IPS-NIHi7 (cell line): ENCODE measurements around the gene KIAA2012.

ENCODE experiments used
- DNase-seq: peaks from one replicate; pipeline ENCODE4 v3.0.0; 2012; ENCODE audit warnings: mixed read lengths; ENCODE audit errors: extremely low spot score

Gene KIAA2012

DNA sequence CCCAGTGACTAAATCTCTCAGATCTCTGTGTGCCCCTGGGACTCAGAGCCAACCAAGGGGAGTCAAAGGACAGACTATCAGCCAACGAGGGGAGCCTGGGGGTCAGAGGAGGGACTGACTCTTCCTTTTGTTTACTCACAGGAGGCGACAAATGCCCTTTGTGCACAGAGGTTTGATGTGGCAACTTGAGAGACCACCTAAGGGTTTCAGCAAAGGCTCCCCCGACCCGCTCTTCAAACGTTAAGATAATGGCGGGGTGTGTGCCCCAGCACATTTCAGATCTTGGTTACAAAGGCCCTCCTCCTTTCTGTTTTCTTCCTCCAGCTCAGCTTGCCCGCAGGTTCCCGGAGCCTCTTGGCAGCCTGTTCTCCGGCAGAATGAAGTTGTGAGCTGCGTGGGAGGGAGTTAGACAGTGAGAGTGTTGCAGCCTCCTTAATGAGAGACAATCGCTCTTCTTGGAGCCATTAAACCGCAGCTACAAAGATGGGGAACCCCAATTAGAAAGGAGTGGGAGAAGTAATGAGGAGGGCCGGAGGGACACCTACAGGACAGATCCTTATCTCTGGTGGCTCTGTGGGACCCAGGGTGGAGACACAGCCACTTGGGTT is 76.2 kb downstream of the KIAA2012 start:
- DNase-seq: peak; percentile 49

DNA sequence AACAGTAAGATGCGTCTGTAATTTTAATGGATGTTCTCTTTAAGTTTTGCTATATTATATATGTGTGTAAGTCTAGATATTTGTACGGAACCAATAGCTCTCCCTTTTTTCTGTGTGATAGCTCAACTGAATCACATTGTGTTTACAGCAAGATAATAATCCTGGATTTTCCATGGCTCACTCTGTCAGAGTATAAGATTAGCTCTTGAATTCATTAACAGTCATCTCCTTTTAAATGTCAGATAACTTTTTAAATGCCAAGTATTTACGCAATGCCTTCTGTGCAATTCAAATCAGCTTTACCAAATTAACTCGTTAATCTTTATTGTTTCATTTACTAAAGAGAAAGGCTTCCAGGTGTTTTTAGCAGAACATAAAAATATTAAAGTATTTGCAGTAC is 76.9 kb downstream of the KIAA2012 start:
- DNase-seq: no peak

DNA sequence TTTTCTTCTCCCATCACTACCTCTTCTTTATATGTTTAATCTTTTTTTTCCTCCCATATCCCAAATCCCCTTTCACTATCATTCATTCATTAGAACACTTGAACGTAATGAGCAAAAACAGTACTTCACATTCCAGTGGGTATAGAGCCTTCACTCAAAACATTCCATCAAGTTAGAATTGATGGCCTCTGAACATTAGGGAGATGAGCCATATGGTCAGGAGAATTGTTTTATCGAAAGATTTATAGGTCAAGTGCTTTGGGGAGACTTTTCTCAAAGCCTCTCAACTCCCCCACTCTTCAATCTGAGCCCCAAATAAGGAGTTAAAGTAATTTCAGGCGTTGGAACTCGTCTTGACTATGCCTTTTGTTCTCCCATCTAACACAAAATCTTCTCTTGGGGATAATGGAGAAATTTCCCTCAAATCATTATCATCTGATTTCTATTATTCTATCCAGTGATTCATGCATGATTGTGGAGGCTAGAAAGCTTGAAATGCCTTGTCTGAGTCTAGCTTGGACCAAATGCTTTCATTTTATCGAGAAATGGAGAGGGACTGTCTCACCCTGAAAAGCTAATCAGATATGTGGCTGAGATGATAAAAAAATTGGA is 79.2 kb downstream of the KIAA2012 start:
- no peak for DNase-seq

DNA sequence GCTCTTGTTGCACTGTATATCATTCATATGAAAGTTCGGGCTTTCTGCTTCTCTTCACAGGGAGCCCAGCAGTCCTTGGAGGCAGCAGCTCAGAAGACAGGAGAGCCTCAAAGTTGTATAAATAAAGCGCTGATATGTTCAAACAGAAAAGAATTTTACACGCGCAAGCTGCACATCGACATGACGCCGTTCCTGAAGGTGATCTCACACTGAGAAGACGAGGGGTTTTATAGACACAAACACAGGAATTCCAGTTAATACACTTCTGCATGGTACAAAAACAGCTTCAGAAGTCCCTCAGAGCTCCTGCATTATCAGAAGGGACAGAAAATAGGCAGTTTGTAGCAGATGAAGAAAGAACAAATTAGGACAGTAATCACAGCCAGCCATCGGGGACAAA is 81.6 kb downstream of the KIAA2012 start:
- DNase-seq: no peak

DNA sequence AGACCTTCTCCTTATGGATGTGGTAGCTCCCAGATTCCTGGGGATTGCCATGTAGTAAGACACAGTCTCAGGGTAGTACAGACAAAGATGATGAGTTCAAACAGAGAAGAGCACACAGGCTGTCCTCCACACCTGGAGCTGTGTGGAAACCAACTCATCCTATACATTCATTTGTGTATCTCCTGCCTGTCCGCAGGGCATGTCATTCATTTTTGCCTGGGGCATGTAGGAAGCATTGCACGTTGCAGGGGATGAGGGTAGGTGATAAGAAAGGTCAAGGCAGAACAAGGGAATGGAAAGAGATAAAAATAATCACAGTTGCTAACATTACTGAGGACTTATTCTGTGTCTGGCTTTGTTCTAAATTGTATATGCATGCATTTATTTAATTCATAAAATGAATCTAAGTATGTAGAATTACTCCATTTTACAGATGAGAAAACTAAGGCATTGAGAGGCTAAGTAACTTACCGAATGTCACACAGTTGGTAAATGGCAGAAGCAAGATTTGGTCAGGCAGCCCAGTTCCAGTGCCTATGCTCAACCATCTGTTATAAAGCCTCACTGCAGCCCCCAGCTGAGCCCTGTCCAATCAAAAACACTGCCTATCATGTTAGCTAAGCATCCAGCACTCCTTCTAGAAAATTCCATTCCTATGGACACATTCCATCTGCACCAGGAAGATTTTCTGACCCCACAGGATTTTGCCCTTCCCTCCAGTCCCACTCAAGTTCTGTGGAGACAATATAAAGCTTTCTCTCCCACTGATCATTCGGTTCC is 84.3 kb downstream of the KIAA2012 start:
- DNase-seq: no peak

DNA sequence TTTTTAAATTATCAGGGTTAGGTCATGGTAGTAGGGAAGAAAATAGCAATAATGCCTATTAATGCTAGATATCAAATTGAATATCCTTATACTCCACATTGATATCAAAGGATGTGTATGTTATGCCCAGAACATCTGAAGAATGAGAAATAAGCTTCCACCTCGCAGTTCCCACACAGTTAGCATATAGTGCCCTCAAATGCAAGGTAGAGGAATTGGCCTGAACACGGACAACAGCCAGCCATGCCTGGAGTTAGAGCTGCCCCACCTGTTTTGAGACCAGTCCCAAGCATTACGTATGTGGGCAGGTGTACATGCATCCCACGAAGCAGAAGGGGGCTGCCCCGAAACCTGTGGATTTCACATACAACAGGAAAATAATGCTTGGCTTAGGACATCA is 85.7 kb downstream of the KIAA2012 start:
- no peak for DNase-seq

DNA sequence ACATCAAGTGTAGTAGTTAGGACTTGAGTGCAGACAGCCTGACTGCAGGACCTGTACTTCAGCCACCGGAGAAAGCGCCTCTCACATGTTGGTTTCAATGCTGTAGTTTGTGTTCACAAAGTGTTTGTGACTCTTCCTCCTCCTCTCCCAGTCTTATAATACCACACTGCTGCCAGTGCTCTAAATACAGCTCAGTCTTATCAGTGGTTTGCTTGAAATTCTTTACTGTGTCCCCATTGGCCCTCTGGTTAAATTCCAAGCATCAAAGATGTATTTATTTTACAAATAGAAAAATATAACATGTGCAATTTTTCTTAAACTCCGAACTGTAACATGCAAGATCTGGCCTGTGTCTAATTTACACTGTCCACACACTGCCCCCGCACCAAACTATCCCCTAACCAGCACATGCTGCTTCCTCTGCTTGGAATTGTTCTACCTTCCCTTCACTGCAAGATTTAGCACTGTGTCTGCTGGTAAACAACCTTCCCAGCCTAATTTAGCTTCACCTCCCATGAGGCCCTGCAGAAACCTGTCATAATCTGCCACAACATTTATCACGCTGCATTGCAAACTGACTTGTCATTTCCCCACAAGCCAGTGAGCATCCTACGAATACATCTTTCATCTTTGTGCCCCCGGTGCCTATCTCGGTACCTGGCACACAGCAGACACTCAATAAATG is 88.2 kb downstream of the KIAA2012 start:
- DNase-seq: no peak

DNA sequence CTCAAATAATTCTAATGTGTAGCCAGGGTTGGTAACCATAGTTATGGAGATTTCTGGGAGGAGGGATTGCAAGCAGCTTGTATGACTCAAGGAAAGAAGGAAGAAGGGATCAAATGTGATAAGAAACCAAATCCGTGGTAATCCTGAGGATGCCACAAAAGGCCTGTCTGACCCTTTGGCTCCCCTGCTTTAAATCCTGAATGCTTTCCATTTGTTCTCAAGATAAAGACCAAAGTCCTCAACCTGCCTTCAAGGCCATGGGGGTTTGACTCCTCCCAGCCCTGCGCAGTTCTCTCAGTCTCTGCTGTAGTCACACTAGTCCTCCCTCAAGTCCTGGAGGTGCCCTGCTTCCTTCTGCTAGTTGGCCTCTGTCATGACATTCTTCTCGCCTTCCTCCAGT is 91.4 kb downstream of the KIAA2012 start:
- no peak for DNase-seq

DNA sequence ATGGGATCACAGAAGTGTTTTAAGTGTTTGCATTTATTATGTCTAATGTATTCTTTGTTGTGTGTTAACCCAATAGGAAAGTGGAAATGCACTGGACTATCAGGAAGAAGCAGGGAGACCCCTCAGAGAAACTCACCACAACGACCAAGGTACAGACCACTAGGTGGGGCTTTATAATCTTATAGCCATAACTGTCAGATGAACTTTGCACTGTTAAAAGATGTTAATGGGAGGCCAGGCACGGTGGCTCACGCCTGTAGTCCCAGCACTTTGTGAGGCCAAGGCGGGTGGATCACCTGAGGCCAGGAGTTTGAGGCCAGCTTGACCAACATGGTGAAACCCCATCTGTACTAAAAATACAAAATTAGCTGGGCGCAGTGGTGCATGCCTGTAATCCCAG is 92.2 kb downstream of the KIAA2012 start:
- no peak for DNase-seq

DNA sequence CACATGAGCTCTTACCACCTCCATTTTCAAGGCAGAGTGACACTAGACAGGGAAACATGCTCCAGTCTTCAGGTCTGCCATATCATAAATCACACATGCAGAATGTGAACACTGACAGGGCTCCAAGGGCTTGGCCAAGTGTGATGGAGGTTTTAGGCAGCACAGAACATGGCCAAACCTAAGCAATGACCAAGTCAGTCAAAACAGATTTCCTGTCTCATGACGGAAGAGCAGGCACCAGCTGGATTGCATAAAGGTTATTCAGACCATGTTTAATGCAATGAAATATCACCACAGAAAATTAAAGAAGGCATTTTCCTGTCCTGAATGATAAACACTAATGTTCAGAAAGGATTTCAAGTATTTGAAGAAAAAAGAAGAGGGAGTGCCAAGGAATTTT is 92.9 kb downstream of the KIAA2012 start:
- no peak for DNase-seq

DNA sequence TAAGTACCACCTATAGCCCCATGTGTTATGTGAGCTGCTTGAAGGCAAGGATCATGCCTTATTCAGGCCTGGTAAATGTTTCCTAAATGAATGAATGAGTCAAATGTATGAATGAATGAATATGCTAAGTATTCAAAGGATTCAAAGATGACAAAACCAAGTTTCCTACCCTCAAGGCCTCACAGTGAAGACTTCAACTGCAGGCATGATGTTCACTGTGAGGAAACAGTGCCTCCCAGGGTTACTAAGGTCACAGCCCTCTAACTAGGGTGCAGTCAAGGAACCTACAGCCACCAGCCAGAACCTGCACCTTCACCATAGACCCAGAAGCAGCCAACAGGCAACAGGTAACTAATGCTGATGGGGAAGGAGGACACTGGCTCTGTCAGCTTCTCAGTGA is 96.1 kb downstream of the KIAA2012 start:
- no peak for DNase-seq

DNA sequence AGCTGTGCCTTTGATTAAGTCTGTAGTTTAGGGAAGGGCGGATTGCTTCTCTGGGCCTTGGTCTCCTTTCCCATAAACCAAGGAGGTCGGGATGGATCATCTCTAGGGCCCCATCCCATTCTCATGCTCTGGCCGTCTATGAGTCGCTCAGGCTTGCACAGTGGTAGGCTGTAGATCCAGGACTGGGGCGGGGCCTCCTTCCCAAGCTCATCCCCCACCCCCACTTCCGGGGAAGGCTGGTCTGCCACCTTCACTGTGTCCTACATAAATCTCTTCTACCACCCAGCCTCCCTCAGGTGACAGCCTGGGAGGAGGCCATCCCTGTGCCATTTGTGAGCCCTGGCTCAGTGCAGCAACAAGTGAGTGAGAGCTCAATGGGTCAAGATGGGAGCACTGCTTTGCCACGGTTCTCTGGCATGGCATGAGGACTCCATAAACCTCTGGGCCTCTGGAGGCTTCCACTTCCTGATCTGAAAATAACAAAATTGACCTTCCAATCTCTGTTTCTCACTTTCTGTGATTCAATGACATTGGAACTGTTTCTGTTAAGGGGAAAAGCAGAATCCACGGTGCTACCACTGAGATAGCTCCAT is 96.9 kb downstream of the KIAA2012 start:
- DNase-seq: no peak

DNA sequence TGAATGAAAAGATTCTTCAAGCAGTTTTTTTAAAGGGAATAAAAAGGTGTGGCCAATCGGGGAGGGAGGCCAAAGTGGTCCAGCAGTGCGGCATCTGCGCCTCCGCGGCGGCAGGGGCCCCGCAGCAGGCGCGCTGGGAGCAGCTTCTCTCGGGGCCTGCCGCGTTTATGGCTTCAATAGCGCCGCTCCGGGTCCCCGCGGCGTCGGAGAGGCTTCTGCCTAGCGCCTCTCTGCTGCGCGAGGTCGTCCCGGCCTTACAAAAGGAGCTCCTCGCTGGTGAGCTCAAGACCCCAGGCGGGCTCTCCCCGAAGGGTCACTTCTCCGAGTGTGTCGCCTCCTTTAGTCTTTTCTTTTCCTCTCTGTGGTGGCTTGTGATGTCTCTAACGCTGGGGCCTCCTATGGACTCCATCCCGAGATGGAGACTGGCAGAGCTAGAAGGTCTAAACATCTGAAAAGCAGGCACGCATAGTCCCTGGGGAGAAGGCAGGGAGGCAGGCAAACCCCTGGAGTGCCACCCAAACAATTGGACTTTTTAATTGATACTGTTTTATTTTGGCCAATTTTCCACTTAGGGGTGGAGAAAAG is 98.3 kb downstream of the KIAA2012 start:
- DNase-seq: peak; percentile 71

DNA sequence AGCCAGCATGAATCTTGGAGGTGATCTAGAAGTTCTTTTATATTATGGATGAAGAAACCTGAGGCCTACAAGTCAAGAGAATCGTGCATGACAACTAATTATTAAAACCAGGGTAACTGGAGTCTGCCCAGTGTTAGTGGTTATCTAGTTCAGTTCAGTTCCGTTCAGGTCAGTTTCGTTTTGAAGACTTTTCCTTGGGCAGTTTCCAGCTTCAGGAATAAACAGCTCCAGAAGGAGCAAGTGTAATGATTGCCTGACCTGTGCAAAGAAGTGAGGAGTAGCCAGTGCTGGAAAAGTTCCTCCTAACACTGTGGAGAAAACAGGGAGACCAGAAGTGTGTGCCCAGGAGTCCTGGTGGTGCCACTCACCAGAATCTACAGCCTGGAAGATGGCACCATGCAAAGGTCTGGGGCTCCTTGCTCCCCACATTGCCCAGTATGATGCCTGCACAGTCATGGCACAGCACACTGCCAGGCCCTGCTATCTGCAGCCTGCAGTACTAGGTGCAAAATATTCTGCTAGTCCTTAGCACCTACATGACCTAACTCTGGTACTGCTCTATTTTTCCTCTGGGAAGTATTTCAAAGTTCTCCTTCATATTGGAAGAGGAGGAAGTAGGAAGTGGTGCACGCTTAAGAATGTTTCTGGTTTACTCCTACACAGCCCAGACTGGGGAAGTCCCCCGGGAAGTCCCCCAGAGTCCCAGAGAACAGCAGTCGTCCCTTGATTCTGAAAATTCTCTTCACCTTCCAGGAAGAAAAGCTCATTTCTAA is 99.6 kb downstream of the KIAA2012 start:
- DNase-seq: no peak

DNA sequence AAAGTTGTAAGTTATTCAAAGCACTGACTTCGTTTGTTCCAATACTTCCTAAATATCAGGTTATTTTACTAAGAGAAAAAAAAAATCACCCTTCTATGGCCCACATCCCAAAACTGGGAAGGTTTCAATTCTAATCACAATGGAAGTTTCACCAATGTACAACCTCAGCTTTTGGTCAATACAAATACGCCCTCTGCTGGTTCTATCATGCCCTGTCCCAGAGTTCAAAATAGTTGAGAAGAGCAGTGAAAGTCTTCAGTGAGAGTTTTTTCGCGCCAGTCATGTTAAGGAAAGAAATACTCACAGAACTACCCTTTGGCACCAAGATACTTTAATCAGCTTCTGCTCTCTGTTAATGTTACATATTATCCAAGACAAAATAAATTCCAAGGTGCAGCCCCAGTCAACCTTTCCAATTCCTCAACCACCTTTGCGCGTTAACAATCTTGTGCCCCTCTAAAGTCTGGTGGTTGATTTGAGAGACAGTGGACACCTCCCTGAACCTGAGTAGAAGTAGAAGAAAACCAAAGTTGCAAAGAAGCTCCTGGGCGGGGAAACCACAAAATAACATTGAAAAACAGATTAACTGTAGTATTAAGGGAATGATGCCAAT is 105.4 kb downstream of the KIAA2012 start:
- DNase-seq: peak; percentile 70

DNA sequence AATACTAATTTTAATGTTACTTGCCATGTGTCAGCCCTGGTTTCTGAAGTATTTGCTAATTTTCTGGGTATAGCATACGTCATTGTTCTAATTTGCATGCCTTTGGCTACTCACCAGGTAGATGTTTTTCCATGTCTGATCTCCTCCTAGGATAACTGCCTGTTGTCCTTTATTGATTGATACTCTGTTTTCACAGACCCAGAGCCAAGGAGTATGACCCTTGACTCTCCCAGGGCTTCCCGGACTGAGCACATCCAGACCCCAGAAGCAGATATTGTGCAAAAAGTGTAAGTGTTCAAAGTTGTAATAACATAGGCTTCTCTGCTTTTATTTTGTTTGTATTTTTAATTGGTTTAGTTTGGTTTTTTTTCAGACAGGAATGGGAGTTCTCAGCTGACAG is 111.5 kb downstream of the KIAA2012 start:
- no peak for DNase-seq

DNA sequence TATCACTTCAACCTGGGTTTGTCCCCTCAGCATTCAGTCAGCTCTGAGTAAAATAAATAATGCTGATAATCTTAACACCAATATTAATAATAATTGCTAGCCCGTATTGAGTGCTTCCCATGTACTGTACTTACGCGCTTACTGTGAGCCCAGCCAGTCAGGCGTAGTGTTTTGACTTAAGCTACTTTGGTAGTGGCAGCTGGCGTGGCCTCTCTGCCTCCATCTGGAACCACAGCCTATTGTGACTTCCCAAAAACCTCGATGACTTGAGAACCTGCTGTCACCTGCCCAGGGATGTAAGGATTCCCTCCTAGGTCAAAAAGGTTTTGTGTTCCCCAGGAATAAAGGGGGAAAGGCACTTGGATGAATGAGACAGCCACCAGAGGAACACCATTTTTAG is 112.1 kb downstream of the KIAA2012 start:
- DNase-seq: no peak

DNA sequence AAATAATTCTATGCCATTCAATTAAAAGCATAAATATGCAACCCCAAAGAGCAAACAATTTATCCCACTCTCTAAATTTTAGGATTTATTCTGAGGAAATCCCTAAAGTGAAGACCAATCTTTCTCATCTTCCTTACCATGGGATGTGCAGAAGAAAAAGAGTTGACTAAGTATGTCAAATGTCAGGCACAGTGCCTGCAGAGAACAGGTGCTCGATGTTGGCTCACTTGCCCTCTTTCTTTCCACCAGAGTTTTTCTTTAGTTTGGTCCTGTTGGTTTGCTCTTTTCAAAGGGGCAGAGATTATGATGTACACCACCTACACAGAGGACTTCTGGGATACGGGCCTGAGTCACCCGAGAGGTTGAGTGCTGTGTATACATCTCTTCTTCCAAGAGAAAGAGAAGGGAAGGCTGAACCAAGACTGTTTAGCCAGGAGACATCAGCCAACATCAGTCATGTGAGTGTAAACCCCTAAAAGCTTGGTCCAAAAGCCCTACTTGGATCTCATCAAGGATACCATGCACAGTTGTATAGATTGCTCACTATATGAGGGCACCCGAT is 113.7 kb downstream of the KIAA2012 start:
- no peak for DNase-seq

DNA sequence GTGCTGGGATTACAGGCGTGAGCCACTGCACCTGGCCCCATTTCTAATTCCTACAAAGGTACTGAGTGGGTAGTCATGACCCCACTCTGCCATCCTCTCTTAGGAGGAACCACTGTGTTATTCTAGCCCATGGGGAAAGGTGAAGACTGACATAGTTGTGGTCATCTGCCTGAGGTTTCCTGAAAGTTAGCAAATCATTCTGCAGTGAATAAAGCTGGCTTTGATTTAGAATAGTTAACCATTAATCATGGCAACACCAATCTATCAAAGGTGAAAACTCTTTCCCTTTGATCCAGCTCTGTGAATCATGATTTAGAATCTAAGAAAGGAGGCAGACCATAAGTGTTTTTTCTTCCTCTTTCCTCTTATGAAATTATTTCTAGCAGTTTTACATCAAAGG is 114.5 kb downstream of the KIAA2012 start:
- DNase-seq: no peak

DNA sequence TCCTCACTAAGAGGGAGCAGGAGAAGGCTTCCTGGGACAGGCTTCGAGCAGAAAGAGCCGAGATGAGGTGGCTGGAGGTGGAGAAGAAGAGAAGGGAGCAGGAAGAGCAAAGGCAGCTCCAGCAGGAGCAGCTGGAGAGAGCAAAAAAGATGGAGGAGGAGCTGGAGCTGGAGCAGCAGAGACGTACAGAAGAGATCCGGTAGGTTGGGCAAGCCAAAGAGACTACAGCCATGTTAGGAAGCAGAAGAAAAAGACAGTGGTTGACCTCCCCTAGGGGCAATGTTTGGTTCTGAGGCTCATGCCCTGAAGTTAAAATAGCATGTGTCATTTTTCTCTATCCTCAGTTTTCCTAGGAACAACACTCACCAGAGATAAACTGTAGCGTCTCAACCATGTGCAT is 120.2 kb downstream of the KIAA2012 start:
- no peak for DNase-seq
